ENCODE results near the gene PRR16. TPM values are rescaled to one million over a fixed set of nuclear protein-coding genes. Genes with fewer than 3 reads are reported as not detected.
A peak's percentile ranks its signal among the peaks of the same experiment; 100 is the strongest.
"Not testable (repeated sequence)": the region's sequence is repeated elsewhere in the genome, so short reads cannot be mapped to it uniquely, and the experiment has no call there.

The PRR16 gene
- 0.15 and 0.29 TPM in 2 replicates for total RNA-seq

DNA sequence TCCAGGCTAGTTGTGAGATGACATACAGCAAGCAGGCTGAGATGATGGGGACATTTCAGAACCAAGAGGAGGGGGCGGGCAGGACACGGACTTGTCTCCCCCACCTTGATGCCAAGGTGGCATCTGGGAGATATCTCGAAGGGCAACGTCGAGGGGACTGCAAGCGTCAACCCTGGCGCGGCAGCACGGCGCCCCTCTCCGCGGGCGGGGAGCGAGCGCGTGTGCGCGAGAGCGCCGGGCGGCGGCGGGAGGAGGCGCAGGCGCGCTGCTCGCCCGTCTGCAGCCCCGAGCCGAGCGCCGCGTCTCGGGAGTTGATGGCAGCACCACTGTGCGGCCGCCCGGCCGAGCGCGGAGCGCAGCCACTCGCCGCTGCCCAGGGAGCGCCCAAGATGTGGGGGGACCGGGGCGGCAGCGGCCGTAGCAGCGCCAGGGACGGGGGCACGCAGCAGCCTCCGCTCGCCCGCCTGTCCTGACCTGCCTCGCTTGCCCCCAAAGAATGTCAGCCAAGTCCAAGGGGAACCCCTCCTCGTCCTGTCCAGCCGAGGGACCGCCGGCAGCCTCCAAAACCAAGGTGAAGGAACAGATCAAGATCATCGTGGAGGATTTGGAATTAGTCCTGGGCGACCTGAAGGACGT lies at the start of gene PRR16:
TSS of gene PRR16 (plus strand) at position 310 of the 636 bp plus-strand sequence.
- no peaks in the 10 kb centered on the region for H3K9me3 Mint-ChIP-seq
- ATAC-seq (ENCODE audit: low read depth) (peak; percentile 83), DNase-seq (peak; percentile 47)
- peak within 1 kb of the TSS; percentile 42 for H3K27ac Mint-ChIP-seq
- H3K27me3 Mint-ChIP-seq, result peaks cover 17% of the 10 kb centered on the region
- peak within 1 kb of the TSS; percentile 85 for H3K4me3 Mint-ChIP-seq
- intact Hi-C loops (cut with micrococcal nuclease), result loop anchor here (10.0 kb wide), 1 partner anchor 1479 kb away; the partner anchor contains the start of gene DTWD2
- H3K4me1 Mint-ChIP-seq, result peaks cover 29% of the 10 kb centered on the region
- POLR2A ChIA-PET, result no interaction called here
- TF ChIP-seq CTCF (IDR thresholded peaks at IDR 0.05), result no peak
- CTCF ChIA-PET, result no interaction called here
- no peaks in the 10 kb centered on the region for H3K36me3 Mint-ChIP-seq (ENCODE audit: low read depth)

GRCh38 chr5:120415985-120416384 lies 48.1 kb upstream of the PRR16 start:
- no peaks in the 10 kb centered on the region for H3K4me1 Mint-ChIP-seq
- no peaks in the 10 kb centered on the region for H3K36me3 Mint-ChIP-seq (ENCODE audit: low read depth)
- peaks cover 3% of the 10 kb centered on the region for H3K9me3 Mint-ChIP-seq
- no peak overlapping the region for H3K4me3 Mint-ChIP-seq
- H3K27me3 Mint-ChIP-seq, result no peaks in the 10 kb centered on the region
- ChIA-PET CTCF (no interaction called here), POLR2A (no interaction called here)
- no peak for TF ChIP-seq CTCF (IDR thresholded peaks at IDR 0.05)
- H3K27ac Mint-ChIP-seq, result no peak overlapping the region
- ATAC-seq (ENCODE audit: low read depth) (no peak), DNase-seq (no peak)
- intact Hi-C loops (cut with micrococcal nuclease), result no loop called here

DNA sequence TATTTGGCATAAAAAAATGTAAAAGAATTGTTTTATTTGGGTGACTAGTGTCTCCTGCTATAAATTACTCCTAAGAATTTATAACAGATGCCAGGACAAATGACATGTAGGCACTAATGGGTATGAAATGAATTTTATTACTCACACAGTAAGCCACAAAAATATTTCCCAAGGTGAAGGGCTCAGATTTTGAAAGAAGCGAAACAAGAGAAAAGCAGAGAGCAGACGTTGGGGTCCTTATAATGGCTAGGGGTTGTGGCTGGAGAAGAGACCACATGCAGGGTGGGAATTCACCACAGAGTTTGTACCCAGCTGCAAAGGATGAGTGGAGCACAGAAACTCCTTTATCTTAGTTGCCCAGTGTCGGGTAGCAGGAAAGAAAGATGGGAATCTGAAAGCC lies 45.0 kb upstream of the PRR16 start:
- Mint-ChIP-seq H3K27ac (no peak overlapping the region), H3K4me1 (no peaks in the 10 kb centered on the region), H3K9me3 (no peaks in the 10 kb centered on the region), H3K4me3 (no peak overlapping the region), H3K36me3 (ENCODE audit: low read depth) (no peaks in the 10 kb centered on the region), H3K27me3 (no peaks in the 10 kb centered on the region)
- ATAC-seq (ENCODE audit: low read depth) (no peak), DNase-seq (no peak)
- intact Hi-C loops (cut with micrococcal nuclease), result no loop called here
- no peak for TF ChIP-seq CTCF (IDR thresholded peaks at IDR 0.05)
- ChIA-PET CTCF (no interaction called here), POLR2A (no interaction called here)

DNA sequence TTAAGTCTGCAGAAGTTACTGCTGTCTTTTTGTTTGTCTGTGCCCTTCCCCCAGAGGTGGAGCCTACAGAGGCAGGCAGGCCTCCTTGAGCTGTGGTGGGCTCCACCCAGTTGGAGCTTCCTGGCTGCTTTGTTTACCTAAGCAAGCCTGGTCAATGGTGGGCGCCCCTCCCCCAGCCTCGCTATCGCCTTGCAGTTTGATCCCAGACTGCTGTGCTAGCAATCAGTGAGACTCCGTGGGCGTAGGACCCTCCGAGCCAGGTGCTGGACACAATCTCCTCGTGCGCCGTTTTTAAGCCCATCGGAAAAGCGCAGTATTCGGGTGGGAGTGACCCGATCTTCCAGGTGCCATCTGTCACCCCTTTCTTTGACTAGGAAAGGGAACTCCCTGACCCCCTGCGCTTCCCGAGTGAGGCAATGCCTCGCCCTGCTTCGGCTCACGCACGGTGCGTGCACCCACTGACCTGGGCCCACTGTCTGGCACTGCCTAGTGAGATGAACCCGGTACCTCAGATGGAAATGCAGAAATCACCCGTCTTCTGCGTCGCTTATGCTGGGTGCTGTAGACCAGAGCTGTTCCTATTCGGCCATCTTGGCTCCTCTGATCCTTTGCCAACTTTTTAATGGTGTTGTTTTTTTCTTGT lies 37.3 kb upstream of the PRR16 start:
- H3K4me1 Mint-ChIP-seq; ATAC-seq (ENCODE audit: low read depth); CTCF ChIA-PET; H3K4me3 Mint-ChIP-seq; DNase-seq; H3K27me3 Mint-ChIP-seq; H3K27ac Mint-ChIP-seq; intact Hi-C loops (cut with micrococcal nuclease); POLR2A ChIA-PET; H3K36me3 Mint-ChIP-seq (ENCODE audit: low read depth): not testable (repeated sequence)
- H3K9me3 Mint-ChIP-seq, result peaks cover 10% of the 10 kb centered on the region

GRCh38 chr5:120430572-120430971 lies 33.5 kb upstream of the PRR16 start:
- no peak for TF ChIP-seq CTCF (IDR thresholded peaks at IDR 0.05)
- no peaks in the 10 kb centered on the region for H3K4me1 Mint-ChIP-seq
- ATAC-seq (ENCODE audit: low read depth) (no peak), DNase-seq (no peak)
- no peak overlapping the region for H3K4me3 Mint-ChIP-seq
- H3K27ac Mint-ChIP-seq, result no peak overlapping the region
- CTCF ChIA-PET, result no interaction called here
- POLR2A ChIA-PET, result no interaction called here
- intact Hi-C loops (cut with micrococcal nuclease), result no loop called here
- no peaks in the 10 kb centered on the region for H3K36me3 Mint-ChIP-seq (ENCODE audit: low read depth)
- no peaks in the 10 kb centered on the region for H3K27me3 Mint-ChIP-seq
- H3K9me3 Mint-ChIP-seq, result peaks cover 10% of the 10 kb centered on the region
